HK-2 (cell line): ENCODE data around the gene CAB39.
A peak's percentile ranks its signal among the peaks of the same experiment; 100 is the strongest.

Source experiments
- DNase-seq: peaks from one replicate; pipeline ENCODE4 v3.0.0-alpha.2; 2018; ENCODE audit not compliant: unreplicated experiment

The CAB39 gene

GRCh38 chr2:230785346-230785745, 72.7 kb downstream of the CAB39 start:
- DNase-seq = no peak

GRCh38 chr2:230787101-230787500, 74.5 kb downstream of the CAB39 start:
- DNase-seq = no peak

- no peak for DNase-seq
Measured at GRCh38 chr2:230788554-230789175, 76.0 kb downstream of the CAB39 start.

- DNase-seq = no peak
Measured at GRCh38 chr2:230790981-230791380, 78.3 kb downstream of the CAB39 start.

- peak; percentile 66 for DNase-seq
Measured at GRCh38 chr2:230793572-230794359, 81.1 kb downstream of the CAB39 start.

GRCh38 chr2:230794497-230794896, 81.9 kb downstream of the CAB39 start:
- DNase-seq = no peak

GRCh38 chr2:230795856-230796255, 83.2 kb downstream of the CAB39 start:
- DNase-seq = no peak

GRCh38 chr2:230796280-230796862, 83.7 kb downstream of the CAB39 start:
- DNase-seq = no peak

GRCh38 chr2:230797515-230798495, 85.2 kb downstream of the CAB39 start:
- no peak for DNase-seq

GRCh38 chr2:230798769-230799399, 86.2 kb downstream of the CAB39 start:
- no peak for DNase-seq

- no peak for DNase-seq
Measured at GRCh38 chr2:230805353-230806017, 92.8 kb downstream of the CAB39 start.

- no peak for DNase-seq
Measured at GRCh38 chr2:230807729-230808128, 95.1 kb downstream of the CAB39 start.

GRCh38 chr2:230809015-230809414, 96.4 kb downstream of the CAB39 start:
- no peak for DNase-seq

GRCh38 chr2:230809677-230810251, 97.1 kb downstream of the CAB39 start:
- DNase-seq = no peak

GRCh38 chr2:230811508-230811907, 98.9 kb downstream of the CAB39 start:
- DNase-seq = no peak

GRCh38 chr2:230812033-230812432, 99.4 kb downstream of the CAB39 start:
- DNase-seq = no peak

GRCh38 chr2:230814616-230815015, 102.0 kb downstream of the CAB39 start:
- DNase-seq = no peak

- no peak for DNase-seq
Measured at GRCh38 chr2:230815088-230815487, 102.4 kb downstream of the CAB39 start.

- no peak for DNase-seq
Measured at GRCh38 chr2:230816735-230817134, 104.1 kb downstream of the CAB39 start.

- DNase-seq = no peak
Measured at GRCh38 chr2:230819433-230819832, 106.8 kb downstream of the CAB39 start.
